ENCODE data around the gene STAC3.

STAC3 gene

DNA sequence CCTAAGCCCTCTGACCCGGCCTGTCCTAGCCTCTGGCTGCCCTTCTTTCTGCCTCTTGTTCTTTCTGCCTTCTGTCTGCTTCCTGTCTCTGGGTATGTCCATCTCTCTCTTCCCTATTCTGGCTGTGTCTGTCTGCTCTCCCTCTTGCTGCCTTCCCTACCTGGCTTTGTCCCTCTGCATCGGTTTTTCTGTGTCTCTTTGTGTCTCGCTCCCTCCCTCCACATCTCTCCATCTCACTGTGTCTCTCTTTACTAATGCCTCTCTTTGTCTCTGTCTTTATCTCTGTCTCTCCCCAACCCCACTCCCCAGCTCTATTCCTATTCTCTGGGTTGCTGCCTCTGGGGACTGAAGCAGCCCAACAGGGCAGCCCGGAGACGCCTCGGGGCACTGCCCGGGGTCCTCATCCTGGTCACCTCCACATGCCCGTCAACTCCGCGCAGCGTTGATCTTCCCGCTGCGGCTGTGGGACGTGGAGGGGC lies 11.4 kb downstream of the STAC3 start:
- H3K9me3 ChIP-seq (ENCODE audit: insufficient read depth, low read length): no peaks in the 10 kb centered on the region
- H3K36me3 ChIP-seq (replicated peaks; ENCODE audit: low read depth, low read length): peaks cover 2% of the 10 kb centered on the region
- H3K4me3 ChIP-seq (ENCODE audit: low read length): peak overlapping the region; percentile 91
- TF ChIP-seq, protein P1, sequence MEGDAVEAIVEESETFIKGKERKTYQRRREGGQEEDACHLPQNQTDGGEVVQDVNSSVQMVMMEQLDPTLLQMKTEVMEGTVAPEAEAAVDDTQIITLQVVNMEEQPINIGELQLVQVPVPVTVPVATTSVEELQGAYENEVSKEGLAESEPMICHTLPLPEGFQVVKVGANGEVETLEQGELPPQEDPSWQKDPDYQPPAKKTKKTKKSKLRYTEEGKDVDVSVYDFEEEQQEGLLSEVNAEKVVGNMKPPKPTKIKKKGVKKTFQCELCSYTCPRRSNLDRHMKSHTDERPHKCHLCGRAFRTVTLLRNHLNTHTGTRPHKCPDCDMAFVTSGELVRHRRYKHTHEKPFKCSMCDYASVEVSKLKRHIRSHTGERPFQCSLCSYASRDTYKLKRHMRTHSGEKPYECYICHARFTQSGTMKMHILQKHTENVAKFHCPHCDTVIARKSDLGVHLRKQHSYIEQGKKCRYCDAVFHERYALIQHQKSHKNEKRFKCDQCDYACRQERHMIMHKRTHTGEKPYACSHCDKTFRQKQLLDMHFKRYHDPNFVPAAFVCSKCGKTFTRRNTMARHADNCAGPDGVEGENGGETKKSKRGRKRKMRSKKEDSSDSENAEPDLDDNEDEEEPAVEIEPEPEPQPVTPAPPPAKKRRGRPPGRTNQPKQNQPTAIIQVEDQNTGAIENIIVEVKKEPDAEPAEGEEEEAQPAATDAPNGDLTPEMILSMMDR (IDR thresholded peaks at IDR 0.05; ENCODE audit: low read depth, low read length): no peak
- no peak for TF ChIP-seq EZH2phosphoT487 (IDR thresholded peaks at IDR 0.05; ENCODE audit: low read depth)
- peak overlapping the region; percentile 100 for H3K4me2 ChIP-seq (ENCODE audit: low read length)
- peaks cover 35% of the 10 kb centered on the region for H3K4me1 ChIP-seq (ENCODE audit: low read length)
- H3K9ac ChIP-seq (ENCODE audit: low read length): peak overlapping the region; percentile 88
- H3K27ac ChIP-seq (ENCODE audit: low read length): peak overlapping the region; percentile 46
- peaks cover 30% of the 10 kb centered on the region for H3K27me3 ChIP-seq (ENCODE audit: low read depth, low read length)
- H3K79me2 ChIP-seq (ENCODE audit: low read length): no peaks in the 10 kb centered on the region
- H4K20me1 ChIP-seq (ENCODE audit: insufficient read depth, low read length): peaks cover 2% of the 10 kb centered on the region; the same call in 1 of the 2 replicates
- H2AFZ ChIP-seq (ENCODE audit: low read depth, low read length): 0 out of 2 replicates have a peak overlapping the region, but pooled peaks have one; percentile 47

DNA sequence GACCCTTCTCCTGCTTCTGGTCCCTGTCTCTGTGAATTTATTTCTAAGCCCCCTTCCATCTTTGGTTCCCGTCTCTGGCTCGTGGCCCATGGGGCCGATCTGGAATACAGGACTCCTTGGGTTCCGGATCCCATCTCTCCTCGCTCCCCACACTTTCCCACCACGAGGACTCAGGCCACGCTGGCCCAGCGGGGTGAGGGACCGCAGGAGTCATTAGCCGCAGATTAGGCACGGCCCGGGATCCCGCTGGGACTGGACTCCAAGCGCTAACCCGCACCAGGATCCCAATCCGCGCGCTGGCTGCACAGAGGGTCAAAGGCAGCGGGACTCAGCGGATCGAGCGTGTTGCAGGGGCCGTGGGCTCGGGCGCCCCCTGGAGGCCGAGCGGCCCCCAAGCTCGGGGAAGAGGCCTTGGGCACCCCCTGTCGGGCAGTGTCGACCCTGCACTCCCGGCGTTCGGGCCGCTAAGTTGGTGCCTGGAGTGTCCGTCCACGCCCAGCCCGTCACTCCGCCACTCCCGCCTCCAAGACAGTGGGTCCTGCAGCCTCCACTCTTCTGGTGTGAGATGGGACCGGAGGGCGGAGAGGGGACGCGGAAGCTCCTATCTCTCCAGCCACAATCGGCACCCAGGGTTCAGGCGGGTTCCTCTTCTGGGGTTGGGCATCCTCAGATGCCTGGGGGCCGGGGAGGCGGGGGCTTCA lies 12.0 kb downstream of the STAC3 start:
- peak overlapping the region; percentile 88 for H3K9ac ChIP-seq (ENCODE audit: low read length)
- peaks cover 2% of the 10 kb centered on the region; the same call in 1 of the 2 replicates for H4K20me1 ChIP-seq (ENCODE audit: insufficient read depth, low read length)
- TF ChIP-seq, protein P1 (IDR thresholded peaks at IDR 0.05; ENCODE audit: low read depth, low read length): peak; percentile 100
- no peak for TF ChIP-seq EZH2phosphoT487 (IDR thresholded peaks at IDR 0.05; ENCODE audit: low read depth)
- H3K27ac ChIP-seq (ENCODE audit: low read length): peak overlapping the region; percentile 46; the same call in 1 of the 2 replicates
- no peaks in the 10 kb centered on the region for H3K79me2 ChIP-seq (ENCODE audit: low read length)
- peaks cover 8% of the 10 kb centered on the region for H3K36me3 ChIP-seq (replicated peaks; ENCODE audit: low read depth, low read length)
- no peaks in the 10 kb centered on the region for H3K9me3 ChIP-seq (ENCODE audit: insufficient read depth, low read length)
- H3K4me1 ChIP-seq (ENCODE audit: low read length): peaks cover 35% of the 10 kb centered on the region
- peak overlapping the region; percentile 100 for H3K4me2 ChIP-seq (ENCODE audit: low read length)
- H3K27me3 ChIP-seq (ENCODE audit: low read depth, low read length): peaks cover 29% of the 10 kb centered on the region
- H2AFZ ChIP-seq (ENCODE audit: low read depth, low read length): peak overlapping the region; percentile 62; the same call in 1 of the 2 replicates
- peak overlapping the region; percentile 91 for H3K4me3 ChIP-seq (ENCODE audit: low read length)

DNA sequence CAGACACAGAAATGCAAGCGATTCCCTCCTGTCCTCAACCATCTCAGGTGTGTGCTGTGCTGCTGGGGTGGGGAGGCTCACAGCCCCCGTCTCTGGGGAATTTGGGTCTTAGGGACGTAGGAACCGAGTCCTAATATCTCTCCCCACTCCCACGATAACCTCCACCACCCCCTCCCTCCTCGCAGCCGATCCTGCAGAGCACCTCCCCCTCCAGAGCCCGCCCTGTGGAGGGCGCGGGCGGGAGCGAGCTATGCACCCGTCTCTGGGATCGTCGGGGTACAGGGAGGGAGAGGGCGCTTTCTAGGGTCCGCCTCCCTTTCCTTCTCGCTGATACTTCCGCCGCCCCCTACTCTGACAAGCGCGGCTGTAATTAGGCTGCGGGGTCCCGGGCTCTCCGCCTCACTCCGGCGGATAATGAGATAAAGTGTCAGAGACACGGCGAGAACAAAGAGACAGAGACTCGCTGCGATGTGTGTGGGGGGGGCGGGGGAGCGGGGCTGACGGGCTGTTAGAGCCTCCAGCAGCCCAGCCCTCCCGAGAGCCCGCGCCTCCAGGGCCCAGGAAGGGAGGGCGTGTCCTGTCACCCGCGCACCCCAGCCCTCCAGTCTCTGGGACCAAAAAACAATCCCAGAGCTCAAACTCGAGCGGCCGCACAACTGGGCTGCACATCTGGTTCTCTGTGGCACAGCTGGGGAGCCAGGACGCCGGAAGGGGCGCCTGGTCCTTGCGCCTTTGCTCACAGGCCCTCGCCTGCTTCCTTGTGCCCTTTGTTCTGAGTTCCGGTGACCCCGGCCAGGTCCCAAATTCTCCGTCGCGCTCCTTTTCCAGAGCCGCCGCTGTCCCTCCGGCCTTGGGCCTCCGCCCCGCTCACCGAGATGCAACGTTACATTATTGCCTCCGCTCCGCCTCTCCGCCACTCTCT lies 12.8 kb downstream of the STAC3 start:
- Histone ChIP-seq H3K36me3 (replicated peaks; ENCODE audit: low read depth, low read length) (peaks cover 16% of the 10 kb centered on the region), H4K20me1 (ENCODE audit: insufficient read depth, low read length) (peaks cover 2% of the 10 kb centered on the region; the same call in 1 of the 2 replicates), H3K9me3 (ENCODE audit: insufficient read depth, low read length) (no peaks in the 10 kb centered on the region), H3K79me2 (ENCODE audit: low read length) (no peaks in the 10 kb centered on the region), H3K27me3 (ENCODE audit: low read depth, low read length) (peaks cover 27% of the 10 kb centered on the region), H3K4me1 (ENCODE audit: low read length) (peaks cover 31% of the 10 kb centered on the region), H3K27ac (ENCODE audit: low read length) (no peak overlapping the region), H2AFZ (ENCODE audit: low read depth, low read length) (peak overlapping the region; percentile 62; the same call in 1 of the 2 replicates), H3K4me3 (ENCODE audit: low read length) (peak overlapping the region; percentile 91), H3K9ac (ENCODE audit: low read length) (peak overlapping the region; percentile 59), H3K4me2 (ENCODE audit: low read length) (peak overlapping the region; percentile 100)
- TF ChIP-seq EZH2phosphoT487 (IDR thresholded peaks at IDR 0.05; ENCODE audit: low read depth): no peak
- TF ChIP-seq, protein P1 (IDR thresholded peaks at IDR 0.05; ENCODE audit: low read depth, low read length): no peak

DNA sequence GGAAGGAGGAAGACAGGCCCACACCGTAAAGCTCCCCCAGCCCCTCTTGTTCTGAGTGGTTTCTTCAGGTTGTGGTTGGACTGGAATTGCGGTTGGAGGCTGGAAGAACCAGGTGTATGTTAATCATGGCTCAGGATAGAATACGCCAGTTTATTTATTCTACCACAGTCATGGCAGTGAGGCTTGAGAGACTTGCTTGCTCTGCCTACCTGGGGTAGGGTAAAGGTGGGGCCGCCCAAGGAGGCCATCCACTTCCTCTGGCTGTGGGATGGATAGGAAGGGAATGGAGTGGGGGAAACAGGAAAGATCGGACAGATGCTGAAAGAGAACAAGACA lies 13.4 kb downstream of the STAC3 start:
- Histone ChIP-seq H3K4me3 (ENCODE audit: low read length) (peak overlapping the region; percentile 91), H3K4me2 (ENCODE audit: low read length) (peak overlapping the region; percentile 100), H2AFZ (ENCODE audit: low read depth, low read length) (no peak overlapping the region), H3K9ac (ENCODE audit: low read length) (no peak overlapping the region), H3K36me3 (replicated peaks; ENCODE audit: low read depth, low read length) (peaks cover 22% of the 10 kb centered on the region), H3K4me1 (ENCODE audit: low read length) (peaks cover 28% of the 10 kb centered on the region), H3K9me3 (ENCODE audit: insufficient read depth, low read length) (no peaks in the 10 kb centered on the region), H4K20me1 (ENCODE audit: insufficient read depth, low read length) (peaks cover 2% of the 10 kb centered on the region; the same call in 1 of the 2 replicates), H3K27me3 (ENCODE audit: low read depth, low read length) (peaks cover 23% of the 10 kb centered on the region), H3K27ac (ENCODE audit: low read length) (no peak overlapping the region), H3K79me2 (ENCODE audit: low read length) (no peaks in the 10 kb centered on the region)
- TF ChIP-seq, protein P1 (IDR thresholded peaks at IDR 0.05; ENCODE audit: low read depth, low read length): no peak
- TF ChIP-seq EZH2phosphoT487 (IDR thresholded peaks at IDR 0.05; ENCODE audit: low read depth): no peak
